Upper lobe of right lung (tissue), 1 donor: Measurements from ENCODE around the gene DNAJC1. TPM values are rescaled to one million over a fixed set of nuclear protein-coding genes. Genes with fewer than 3 reads are reported as not detected.

Source experiments
- ATAC-seq: fragments of 200-7000 bp; cut with Tn5 transposase; one replicate; pipeline ENCODE4 v1.9.1; 2020; ENCODE audit warnings: mild to moderate bottlenecking, moderate library complexity
- DNase-seq: peaks from one replicate; pipeline ENCODE4 v3.0.0-alpha.2; 2020
- H3K27ac ChIP-seq: fragments of 200-600 bp; one replicate; pipeline ENCODE4 v1.8.0; 2022
- H3K27me3 ChIP-seq: fragments of 200-600 bp; one replicate; pipeline ENCODE4 v1.8.0; 2022; ENCODE audit warnings: mild to moderate bottlenecking
- H3K36me3 ChIP-seq: fragments of 200-600 bp; one replicate; pipeline ENCODE4 v1.8.0; 2022
- H3K4me1 ChIP-seq: fragments of 200-600 bp; one replicate; pipeline ENCODE4 v1.8.0; 2022
- H3K4me3 ChIP-seq: fragments of 200-600 bp; one replicate; pipeline ENCODE4 v1.8.0; 2022; ENCODE audit warnings: mild to moderate bottlenecking
- H3K9me3 ChIP-seq: fragments of 200-600 bp; one replicate; pipeline ENCODE4 v1.8.0; 2022
- CTCF ChIP-seq: fragments of 200-600 bp; IDR thresholded peaks from one replicate; pipeline ENCODE4 v1.8.0; 2022; ENCODE audit warnings: antibody characterized with exemption
- intact Hi-C: fragments of 100-400 bp; cut with DNase I; formaldehyde crosslinking; loops from one replicate; pipeline ENCODE4 v1.11.0; 2022
- total RNA-seq: library from RNA; stranded (reverse); fragmentation: NEBNext Ultra II Directional; extraction: Animal tissue kit (Norgen Biotek cat#: 25700); gene quantifications from one replicate; pipeline ENCODE4 v1.2.1, GENCODE V29; 2021
- donor health status: DM: no; HTN: yes; CAD: no; lungs with severe emphysema.

Gene DNAJC1
- total RNA-seq, 1 donor from 2014 or later: 32.7 TPM

- no peak overlapping the region for H3K4me3 ChIP-seq
- no peaks in the 10 kb centered on the region for H3K4me1 ChIP-seq
- no peaks in the 10 kb centered on the region for H3K27me3 ChIP-seq
- H3K27ac ChIP-seq: no peak overlapping the region
- no peaks in the 10 kb centered on the region for H3K9me3 ChIP-seq
- no peaks in the 10 kb centered on the region for H3K36me3 ChIP-seq
- no peak for DNase-seq
- no peak for TF ChIP-seq CTCF
- intact Hi-C loops: no loop called here
- ATAC-seq: no peak
Measured at GRCh38 chr10:21769041-21769440, 234.5 kb downstream of the DNAJC1 start.

GRCh38 chr10:21764466-21765189 is 238.9 kb downstream of the DNAJC1 start:
- no peak for ATAC-seq
- Histone ChIP-seq H3K4me3 (no peak overlapping the region), H3K4me1 (no peaks in the 10 kb centered on the region), H3K36me3 (no peaks in the 10 kb centered on the region), H3K9me3 (no peaks in the 10 kb centered on the region), H3K27ac (no peak overlapping the region), H3K27me3 (no peaks in the 10 kb centered on the region)
- DNase-seq: no peak
- TF ChIP-seq CTCF: no peak
- intact Hi-C loops: no loop called here

GRCh38 chr10:21760332-21760731 is 243.2 kb downstream of the DNAJC1 start:
- Histone ChIP-seq H3K27ac (no peak overlapping the region), H3K27me3 (no peaks in the 10 kb centered on the region), H3K4me1 (no peaks in the 10 kb centered on the region), H3K36me3 (peaks cover 11% of the 10 kb centered on the region), H3K9me3 (no peaks in the 10 kb centered on the region), H3K4me3 (no peak overlapping the region)
- intact Hi-C loops: no loop called here
- TF ChIP-seq CTCF: no peak
- DNase-seq (no peak), ATAC-seq (no peak)

GRCh38 chr10:21759232-21759631 is 244.3 kb downstream of the DNAJC1 start:
- DNase-seq (no peak), ATAC-seq (no peak)
- Histone ChIP-seq H3K27me3 (no peaks in the 10 kb centered on the region), H3K4me1 (no peaks in the 10 kb centered on the region), H3K27ac (no peak overlapping the region), H3K9me3 (no peaks in the 10 kb centered on the region), H3K36me3 (peaks cover 14% of the 10 kb centered on the region), H3K4me3 (no peak overlapping the region)
- no peak for TF ChIP-seq CTCF
- intact Hi-C loops: no loop called here

GRCh38 chr10:21758696-21759095 is 244.8 kb downstream of the DNAJC1 start:
- no peak for ATAC-seq

More at GRCh38 chr10:21758696-21759095, 244.8 kb downstream of the DNAJC1 start:
- TF ChIP-seq CTCF: no peak
- H3K4me3 ChIP-seq: no peak overlapping the region
- no peaks in the 10 kb centered on the region for H3K27me3 ChIP-seq
- H3K9me3 ChIP-seq: no peaks in the 10 kb centered on the region
- no peaks in the 10 kb centered on the region for H3K4me1 ChIP-seq
- intact Hi-C loops: no loop called here
- DNase-seq: no peak
- peaks cover 14% of the 10 kb centered on the region for H3K36me3 ChIP-seq
- no peak overlapping the region for H3K27ac ChIP-seq
